ENCODE measurements around the gene FRMD4A.

- no peak for TF ChIP-seq KDM1A (IDR thresholded peaks at IDR 0.05; ENCODE audit: borderline replicate concordance)
- TF ChIP-seq, protein P1, sequence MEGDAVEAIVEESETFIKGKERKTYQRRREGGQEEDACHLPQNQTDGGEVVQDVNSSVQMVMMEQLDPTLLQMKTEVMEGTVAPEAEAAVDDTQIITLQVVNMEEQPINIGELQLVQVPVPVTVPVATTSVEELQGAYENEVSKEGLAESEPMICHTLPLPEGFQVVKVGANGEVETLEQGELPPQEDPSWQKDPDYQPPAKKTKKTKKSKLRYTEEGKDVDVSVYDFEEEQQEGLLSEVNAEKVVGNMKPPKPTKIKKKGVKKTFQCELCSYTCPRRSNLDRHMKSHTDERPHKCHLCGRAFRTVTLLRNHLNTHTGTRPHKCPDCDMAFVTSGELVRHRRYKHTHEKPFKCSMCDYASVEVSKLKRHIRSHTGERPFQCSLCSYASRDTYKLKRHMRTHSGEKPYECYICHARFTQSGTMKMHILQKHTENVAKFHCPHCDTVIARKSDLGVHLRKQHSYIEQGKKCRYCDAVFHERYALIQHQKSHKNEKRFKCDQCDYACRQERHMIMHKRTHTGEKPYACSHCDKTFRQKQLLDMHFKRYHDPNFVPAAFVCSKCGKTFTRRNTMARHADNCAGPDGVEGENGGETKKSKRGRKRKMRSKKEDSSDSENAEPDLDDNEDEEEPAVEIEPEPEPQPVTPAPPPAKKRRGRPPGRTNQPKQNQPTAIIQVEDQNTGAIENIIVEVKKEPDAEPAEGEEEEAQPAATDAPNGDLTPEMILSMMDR (IDR thresholded peaks at IDR 0.05 in 2 of 3, conservative IDR thresholded peaks at IDR 0.05 in 1 of 3; ENCODE audit: control insufficient read depth in 2 of 3, extremely low read depth in 1 of 3, insufficient read depth in 1 of 3, low read depth in 3 of 3, low read length in 3 of 3) = no peak
- TF ChIP-seq EP300 (IDR thresholded peaks at IDR 0.05; ENCODE audit: borderline replicate concordance in 1 of 2, control insufficient read depth in 1 of 2, low read depth in 2 of 2, low read length in 2 of 2) = no peak
- no peak for TF ChIP-seq GABPA (IDR thresholded peaks at IDR 0.05; ENCODE audit: low read depth)
- TF ChIP-seq E2F4 (IDR thresholded peaks at IDR 0.05; ENCODE audit: low read depth, low read length) = no peak
- no peak for TF ChIP-seq ZNF384 (IDR thresholded peaks at IDR 0.05; ENCODE audit: borderline replicate concordance, low read depth, low read length)
- no peak for TF ChIP-seq ATF7 (IDR thresholded peaks at IDR 0.05; ENCODE audit: low read depth)
- no peak for TF ChIP-seq EED (IDR thresholded peaks at IDR 0.05; ENCODE audit: low read depth)
- TF ChIP-seq FOXK2 (IDR thresholded peaks at IDR 0.05) = no peak
- TF ChIP-seq ZNF592 (IDR thresholded peaks at IDR 0.05) = no peak
- TF ChIP-seq, protein P2, sequence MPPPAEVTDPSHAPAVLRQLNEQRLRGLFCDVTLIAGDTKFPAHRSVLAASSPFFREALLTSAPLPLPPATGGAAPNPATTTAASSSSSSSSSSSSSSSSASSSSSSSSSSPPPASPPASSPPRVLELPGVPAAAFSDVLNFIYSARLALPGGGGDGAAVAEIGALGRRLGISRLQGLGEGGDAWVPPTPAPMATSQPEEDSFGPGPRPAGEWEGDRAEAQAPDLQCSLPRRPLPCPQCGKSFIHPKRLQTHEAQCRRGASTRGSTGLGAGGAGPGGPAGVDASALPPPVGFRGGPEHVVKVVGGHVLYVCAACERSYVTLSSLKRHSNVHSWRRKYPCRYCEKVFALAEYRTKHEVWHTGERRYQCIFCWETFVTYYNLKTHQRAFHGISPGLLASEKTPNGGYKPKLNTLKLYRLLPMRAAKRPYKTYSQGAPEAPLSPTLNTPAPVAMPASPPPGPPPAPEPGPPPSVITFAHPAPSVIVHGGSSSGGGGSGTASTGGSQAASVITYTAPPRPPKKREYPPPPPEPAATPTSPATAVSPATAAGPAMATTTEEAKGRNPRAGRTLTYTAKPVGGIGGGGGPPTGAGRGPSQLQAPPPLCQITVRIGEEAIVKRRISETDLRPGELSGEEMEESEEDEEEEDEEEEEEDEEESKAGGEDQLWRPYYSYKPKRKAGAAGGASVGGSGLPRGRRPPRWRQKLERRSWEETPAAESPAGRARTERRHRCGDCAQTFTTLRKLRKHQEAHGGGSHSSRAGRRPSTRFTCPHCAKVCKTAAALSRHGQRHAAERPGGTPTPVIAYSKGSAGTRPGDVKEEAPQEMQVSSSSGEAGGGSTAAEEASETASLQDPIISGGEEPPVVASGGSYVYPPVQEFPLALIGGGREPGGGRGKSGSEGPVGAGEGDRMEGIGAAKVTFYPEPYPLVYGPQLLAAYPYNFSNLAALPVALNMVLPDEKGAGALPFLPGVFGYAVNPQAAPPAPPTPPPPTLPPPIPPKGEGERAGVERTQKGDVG (CRISPR knock-in tag; IDR thresholded peaks at IDR 0.05) = no peak
- no peak for TF ChIP-seq CHD2 (IDR thresholded peaks at IDR 0.05; ENCODE audit: borderline replicate concordance, low read depth, low read length)
- no peak for TF ChIP-seq EZH2 (IDR thresholded peaks at IDR 0.05; ENCODE audit: borderline replicate concordance, control insufficient read depth, low read depth, low read length)
- TF ChIP-seq, protein P3, sequence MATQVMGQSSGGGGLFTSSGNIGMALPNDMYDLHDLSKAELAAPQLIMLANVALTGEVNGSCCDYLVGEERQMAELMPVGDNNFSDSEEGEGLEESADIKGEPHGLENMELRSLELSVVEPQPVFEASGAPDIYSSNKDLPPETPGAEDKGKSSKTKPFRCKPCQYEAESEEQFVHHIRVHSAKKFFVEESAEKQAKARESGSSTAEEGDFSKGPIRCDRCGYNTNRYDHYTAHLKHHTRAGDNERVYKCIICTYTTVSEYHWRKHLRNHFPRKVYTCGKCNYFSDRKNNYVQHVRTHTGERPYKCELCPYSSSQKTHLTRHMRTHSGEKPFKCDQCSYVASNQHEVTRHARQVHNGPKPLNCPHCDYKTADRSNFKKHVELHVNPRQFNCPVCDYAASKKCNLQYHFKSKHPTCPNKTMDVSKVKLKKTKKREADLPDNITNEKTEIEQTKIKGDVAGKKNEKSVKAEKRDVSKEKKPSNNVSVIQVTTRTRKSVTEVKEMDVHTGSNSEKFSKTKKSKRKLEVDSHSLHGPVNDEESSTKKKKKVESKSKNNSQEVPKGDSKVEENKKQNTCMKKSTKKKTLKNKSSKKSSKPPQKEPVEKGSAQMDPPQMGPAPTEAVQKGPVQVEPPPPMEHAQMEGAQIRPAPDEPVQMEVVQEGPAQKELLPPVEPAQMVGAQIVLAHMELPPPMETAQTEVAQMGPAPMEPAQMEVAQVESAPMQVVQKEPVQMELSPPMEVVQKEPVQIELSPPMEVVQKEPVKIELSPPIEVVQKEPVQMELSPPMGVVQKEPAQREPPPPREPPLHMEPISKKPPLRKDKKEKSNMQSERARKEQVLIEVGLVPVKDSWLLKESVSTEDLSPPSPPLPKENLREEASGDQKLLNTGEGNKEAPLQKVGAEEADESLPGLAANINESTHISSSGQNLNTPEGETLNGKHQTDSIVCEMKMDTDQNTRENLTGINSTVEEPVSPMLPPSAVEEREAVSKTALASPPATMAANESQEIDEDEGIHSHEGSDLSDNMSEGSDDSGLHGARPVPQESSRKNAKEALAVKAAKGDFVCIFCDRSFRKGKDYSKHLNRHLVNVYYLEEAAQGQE (IDR thresholded peaks at IDR 0.05; ENCODE audit: low read depth, low read length) = no peak
These were observed 657.6 kb downstream of the FRMD4A start for GRCh38 chr10:13673156-13673555.

Measured in GM12878 (cell line).